Heart left ventricle (tissue), 13 donors: ENCODE data around the gene LBP.

Experiments used
- CTCF ChIP-seq, 12 donors: fragments of 200-600 bp; sonication (generic) in 4 of 12; IDR thresholded peaks; one replicate each; pipeline versions ENCODE4 v1.5.0 to v1.8.0; 2018 to 2022; ENCODE audit warnings: antibody characterized with exemption in 12 of 12, mild to moderate bottlenecking in 5 of 12
- POLR2A ChIP-seq, 2 donors: fragments of 450-650 bp; IDR thresholded peaks; one replicate each; pipeline ENCODE4 v1.6.1; 2017; ENCODE audit warnings: antibody characterized with exemption in 2 of 2, mild to moderate bottlenecking in 2 of 2, moderate library complexity in 2 of 2
- donor health status: ischemic (EF 13 %, LVEDD 7.1; RV severe dilation, severe dysfunction).
- donor health status: DM: no; HTN: yes; CAD: no.
- donor health status: DM: no; HTN: no; CAD: no.
- donor health status: ischemic (EF 25% LVEDD 6.9; RV normal size, moderate dysfunction).
- donor health status: ischemic (EF 25% LVEDD 5.7; RV mildly dilated, moderate dysfunction).
- donor health status: ischemic (EF 35%, LVEDD 5.7; RV mildly dilated, moderate dysfunction).
- donor health status: nonischemic (EF 11% LVEDD 7.7; RV severe dilation, severe dysfunction).
- donor health status: DM: yes; HTN: yes; CAD: no.
- donor health status: PGD.
- donor health status: ischemic (EF 29% LVEDD 5.4; RV normal size, mild dysfunction).
- donor health status: nonischemic (EF 23%, LVEDD 6.1; RV moderate dilation, normal function).

GRCh38 chr20:38377039-38377685 lies 30.9 kb downstream of the LBP start:
- TF ChIP-seq CTCF (IDR thresholded peaks at IDR 0.05): no peak
- no peak for TF ChIP-seq POLR2A (IDR thresholded peaks at IDR 0.05)
